ENCODE results near the gene F9.

F9 gene

GRCh38 chrX:139554991-139555675 lies 24.6 kb downstream of the F9 start:
- Mint-ChIP-seq H3K27me3 (peaks cover 5% of the 10 kb centered on the region), H3K36me3 (no peaks in the 10 kb centered on the region), H3K27ac (no peak overlapping the region), H3K9me3 (no peaks in the 10 kb centered on the region), H3K4me3 (no peak overlapping the region), H3K4me1 (peaks cover 5% of the 10 kb centered on the region)
- DNase-seq = no peak
- CTCF ChIA-PET = no interaction called here

DNA sequence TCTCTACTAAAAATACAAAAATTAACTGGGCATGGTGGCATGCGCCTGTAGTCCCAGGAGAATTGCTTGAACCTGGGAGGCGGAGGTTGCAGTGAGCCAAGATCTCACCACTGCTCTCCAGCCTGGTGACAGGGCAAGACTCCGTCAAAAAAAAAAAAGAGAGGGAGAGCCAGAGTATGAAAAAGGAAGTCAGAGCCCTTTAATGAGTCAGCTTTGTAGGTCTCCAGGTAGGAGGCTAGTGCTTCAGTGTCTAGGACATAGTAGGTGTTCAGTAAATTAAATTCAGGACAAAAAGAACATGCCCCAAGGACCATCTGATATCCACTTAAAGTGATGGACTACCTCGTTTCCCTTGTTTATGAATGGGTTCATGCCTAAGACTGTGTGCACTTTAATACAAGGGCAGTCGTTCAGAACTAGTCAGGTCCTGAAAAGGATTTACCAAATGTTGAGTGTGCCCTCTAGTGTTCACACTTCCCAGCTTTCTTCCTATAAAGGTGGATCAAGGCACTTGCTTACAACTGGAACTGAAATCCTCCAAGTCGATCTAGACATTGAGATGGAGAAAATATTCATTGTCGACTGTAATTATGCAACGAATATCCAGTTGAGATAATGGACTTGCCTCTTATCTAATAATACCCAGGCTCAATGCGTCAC lies 29.0 kb downstream of the F9 start:
- H3K4me3 Mint-ChIP-seq = no peak overlapping the region
- H3K9me3 Mint-ChIP-seq = no peaks in the 10 kb centered on the region
- CTCF ChIA-PET = no interaction called here
- H3K27me3 Mint-ChIP-seq = peaks cover 5% of the 10 kb centered on the region
- no peak overlapping the region for H3K27ac Mint-ChIP-seq
- no peaks in the 10 kb centered on the region for H3K4me1 Mint-ChIP-seq
- no peaks in the 10 kb centered on the region for H3K36me3 Mint-ChIP-seq
- DNase-seq = no peak

DNA sequence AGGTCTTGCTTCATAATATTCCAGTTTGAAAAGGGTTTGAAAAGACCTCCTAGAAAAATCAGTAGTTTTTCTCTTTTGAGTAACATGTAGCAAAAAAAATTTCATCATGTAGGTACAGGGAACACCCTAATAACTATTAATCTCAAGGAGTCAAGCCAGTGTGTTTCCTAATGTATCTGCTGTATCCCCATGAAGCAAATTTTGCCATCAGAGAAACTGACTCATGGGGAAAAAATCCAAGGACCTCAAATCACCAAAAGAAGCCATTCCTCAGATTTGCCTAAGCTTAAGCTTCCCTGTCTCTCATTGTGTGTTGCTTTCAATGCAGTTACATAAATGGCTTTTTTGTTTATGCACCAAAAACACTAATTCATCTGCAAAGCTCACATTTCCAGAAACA lies 29.7 kb downstream of the F9 start:
- H3K27ac Mint-ChIP-seq = no peak overlapping the region
- no peaks in the 10 kb centered on the region for H3K4me1 Mint-ChIP-seq

GRCh38 chrX:139563251-139563650 lies 32.7 kb downstream of the F9 start:
- no peak for DNase-seq
- H3K27me3 Mint-ChIP-seq = no peaks in the 10 kb centered on the region
- no peaks in the 10 kb centered on the region for H3K36me3 Mint-ChIP-seq
- H3K4me1 Mint-ChIP-seq = no peaks in the 10 kb centered on the region
- H3K4me3 Mint-ChIP-seq = no peak overlapping the region
- CTCF ChIA-PET = no interaction called here
- H3K27ac Mint-ChIP-seq = no peak overlapping the region
- H3K9me3 Mint-ChIP-seq = no peaks in the 10 kb centered on the region

More for the DNA sequence above, 29.7 kb downstream of the F9 start:
- Mint-ChIP-seq H3K4me3 (no peak overlapping the region), H3K9me3 (no peaks in the 10 kb centered on the region), H3K27me3 (peaks cover 3% of the 10 kb centered on the region), H3K36me3 (no peaks in the 10 kb centered on the region)
- no peak for DNase-seq
- CTCF ChIA-PET = no interaction called here

- no peaks in the 10 kb centered on the region for H3K4me1 Mint-ChIP-seq
- CTCF ChIA-PET = no interaction called here
- H3K9me3 Mint-ChIP-seq = no peaks in the 10 kb centered on the region
- no peak for DNase-seq
- no peak overlapping the region for H3K4me3 Mint-ChIP-seq
- H3K27me3 Mint-ChIP-seq = no peaks in the 10 kb centered on the region
- no peak overlapping the region for H3K27ac Mint-ChIP-seq
- H3K36me3 Mint-ChIP-seq = no peaks in the 10 kb centered on the region
Observed at GRCh38 chrX:139566981-139567380, 36.4 kb downstream of the F9 start.

- Mint-ChIP-seq H3K36me3 (no peaks in the 10 kb centered on the region), H3K4me1 (no peaks in the 10 kb centered on the region), H3K27ac (no peak overlapping the region), H3K9me3 (no peaks in the 10 kb centered on the region), H3K4me3 (no peak overlapping the region), H3K27me3 (no peaks in the 10 kb centered on the region)
- no peak for DNase-seq
- CTCF ChIA-PET = no interaction called here
Observed at GRCh38 chrX:139581068-139581467, 50.5 kb downstream of the F9 start.

DNA sequence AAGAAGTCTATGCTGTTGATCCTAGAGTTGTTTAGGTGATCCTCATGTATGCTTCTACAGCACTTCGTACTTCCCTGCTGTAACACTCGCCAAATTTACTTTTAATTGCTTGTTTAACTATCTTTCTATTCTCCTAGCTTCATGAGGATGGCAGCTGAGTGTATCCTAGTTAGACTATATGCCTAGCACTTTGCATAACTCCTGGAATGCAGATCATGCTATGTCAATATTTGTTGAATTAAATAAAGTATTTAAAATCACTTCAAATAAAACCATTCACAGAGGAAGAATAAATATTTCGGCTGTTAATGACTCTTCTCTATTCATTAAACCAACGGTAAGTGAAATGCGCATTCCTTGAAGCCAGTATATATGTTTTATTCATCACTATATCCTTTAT lies 55.1 kb downstream of the F9 start:
- CTCF ChIA-PET = no interaction called here
- no peaks in the 10 kb centered on the region for H3K4me1 Mint-ChIP-seq
- no peaks in the 10 kb centered on the region for H3K9me3 Mint-ChIP-seq
- no peak overlapping the region for H3K27ac Mint-ChIP-seq
- H3K36me3 Mint-ChIP-seq = no peaks in the 10 kb centered on the region
- H3K27me3 Mint-ChIP-seq = no peaks in the 10 kb centered on the region
- no peak overlapping the region for H3K4me3 Mint-ChIP-seq
- DNase-seq = no peak

DNA sequence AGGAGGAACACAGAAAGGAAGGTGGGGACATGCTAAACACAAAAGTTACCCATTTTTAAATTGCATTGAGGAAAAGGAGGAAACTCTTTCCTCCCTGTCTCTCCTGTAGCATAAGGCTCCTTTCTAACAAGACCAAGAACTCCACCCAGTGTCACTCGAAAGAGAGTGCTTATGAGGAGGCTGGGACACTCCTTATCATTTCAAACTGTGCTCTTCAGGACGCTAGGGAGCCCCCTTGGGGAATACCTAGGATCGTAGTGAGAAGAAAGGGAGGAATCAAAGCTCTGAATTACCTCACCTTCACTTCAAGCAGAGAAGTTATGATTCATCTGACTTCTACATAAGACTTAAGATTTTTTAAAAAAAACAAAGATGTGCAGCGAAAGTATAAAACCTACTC lies 65.5 kb downstream of the F9 start:
- no peak overlapping the region for H3K27ac Mint-ChIP-seq
- CTCF ChIA-PET = no interaction called here
- H3K4me3 Mint-ChIP-seq = no peak overlapping the region
- no peaks in the 10 kb centered on the region for H3K9me3 Mint-ChIP-seq
- no peaks in the 10 kb centered on the region for H3K36me3 Mint-ChIP-seq
- no peaks in the 10 kb centered on the region for H3K4me1 Mint-ChIP-seq
- no peak for DNase-seq
- H3K27me3 Mint-ChIP-seq = no peaks in the 10 kb centered on the region

GRCh38 chrX:139600105-139600504 lies 69.6 kb downstream of the F9 start:
- Mint-ChIP-seq H3K9me3 (no peaks in the 10 kb centered on the region), H3K4me1 (no peaks in the 10 kb centered on the region), H3K27me3 (no peaks in the 10 kb centered on the region), H3K4me3 (no peak overlapping the region), H3K36me3 (no peaks in the 10 kb centered on the region), H3K27ac (no peak overlapping the region)
- CTCF ChIA-PET = no interaction called here
- no peak for DNase-seq

Data from activated naive CD4-positive, alpha-beta T cell treated with anti-CD3 and anti-CD28 coated beads, Interleukin-2, amount 10 ng/mL, durations not matched to agents 7 days and 5 days (primary cell).